OCI-LY3 (cell line): ENCODE data around the gene LRRC7.

ENCODE experiments used
- H2AFZ ChIP-seq: fragments of 200-600, 300-600 bp; shearing (Covaris generic); 2 replicates; pipeline ENCODE4 v1.6.0; 2014; ENCODE audit warnings: antibody characterized with exemption, low read depth, low read length
- H3K27ac ChIP-seq: fragments of 200-600, 300-600 bp; sonication (generic); 2 replicates; pipeline ENCODE4 v1.5.1; 2014; ENCODE audit warnings: mild to moderate bottlenecking, low read length, moderate library complexity, mixed read lengths
- H3K27me3 ChIP-seq: fragments of 200-600, 300-600 bp; sonication (generic); 2 replicates; pipeline ENCODE4 v1.6.1; 2014; ENCODE audit warnings: low read depth, low read length, mixed read lengths
- H3K36me3 ChIP-seq: fragments of 200-600, 300-600 bp; sonication (generic); replicated peaks from 2 replicates; pipeline ENCODE3; 2014; ENCODE audit warnings: low read depth, low read length, mixed read lengths
- H3K4me1 ChIP-seq: fragments of 300-600, 200-600 bp; sonication (generic); 2 replicates; pipeline ENCODE4 v1.6.1; 2014; ENCODE audit warnings: low read length, mixed read lengths
- H3K4me2 ChIP-seq: fragments of 200-600, 300-600 bp; sonication (generic); 2 replicates; pipeline ENCODE4 v1.6.1; 2014; ENCODE audit warnings: low read length, mixed read lengths
- H3K4me3 ChIP-seq: fragments of 300-600, 200-600 bp; sonication (generic); 2 replicates; pipeline ENCODE4 v1.5.1; 2014; ENCODE audit warnings: antibody characterized with exemption, mild to moderate bottlenecking, low read length, moderate library complexity
- H3K79me2 ChIP-seq: fragments of 300-600, 200-600 bp; shearing (Covaris generic); 2 replicates; pipeline ENCODE4 v1.6.1; 2014; ENCODE audit warnings: mild to moderate bottlenecking, low read length, mixed read lengths
- H3K9ac ChIP-seq: fragments of 300-600, 200-600 bp; shearing (Covaris generic); 2 replicates; pipeline ENCODE4 v1.6.0; 2014; ENCODE audit warnings: mild to moderate bottlenecking, low read length, moderate library complexity
- H3K9me3 ChIP-seq: fragments of 200-600, 300-600 bp; shearing (Covaris generic); 2 replicates; pipeline ENCODE4 v1.6.1; 2014; ENCODE audit warnings: low read length, mixed read lengths; ENCODE audit not compliant: insufficient read depth
- H4K20me1 ChIP-seq: fragments of 200-600, 300-600 bp; sonication (generic); 2 replicates; pipeline ENCODE4 v1.6.1; 2016; ENCODE audit warnings: low read length, mixed read lengths; ENCODE audit not compliant: insufficient read depth
- EZH2phosphoT487 ChIP-seq: fragments of 200-600 bp; shearing (Covaris generic); IDR thresholded peaks from 2 replicates; pipeline ENCODE4 v1.6.1; 2018; ENCODE audit warnings: antibody characterized with exemption, mixed run types, low read depth
- TF ChIP-seq, protein P1 (sequence below): fragments of 200-600, 300-600 bp; sonication (generic); IDR thresholded peaks from 2 replicates; pipeline ENCODE4 v1.5.1; 2014; ENCODE audit warnings: antibody characterized with exemption, low read length, low read depth

LRRC7 gene

GRCh38 chr1:70140894-70141293, 573.2 kb downstream of the LRRC7 start:
- H4K20me1 ChIP-seq: no peaks in the 10 kb centered on the region
- H3K79me2 ChIP-seq: no peaks in the 10 kb centered on the region
- no peaks in the 10 kb centered on the region for H3K4me1 ChIP-seq
- H2AFZ ChIP-seq: no peak overlapping the region
- no peaks in the 10 kb centered on the region for H3K9me3 ChIP-seq
- H3K27me3 ChIP-seq: no peaks in the 10 kb centered on the region
- H3K9ac ChIP-seq: no peak overlapping the region
- H3K4me3 ChIP-seq: no peak overlapping the region
- no peak overlapping the region for H3K4me2 ChIP-seq
- H3K36me3 ChIP-seq: no peaks in the 10 kb centered on the region
- TF ChIP-seq, protein P1, sequence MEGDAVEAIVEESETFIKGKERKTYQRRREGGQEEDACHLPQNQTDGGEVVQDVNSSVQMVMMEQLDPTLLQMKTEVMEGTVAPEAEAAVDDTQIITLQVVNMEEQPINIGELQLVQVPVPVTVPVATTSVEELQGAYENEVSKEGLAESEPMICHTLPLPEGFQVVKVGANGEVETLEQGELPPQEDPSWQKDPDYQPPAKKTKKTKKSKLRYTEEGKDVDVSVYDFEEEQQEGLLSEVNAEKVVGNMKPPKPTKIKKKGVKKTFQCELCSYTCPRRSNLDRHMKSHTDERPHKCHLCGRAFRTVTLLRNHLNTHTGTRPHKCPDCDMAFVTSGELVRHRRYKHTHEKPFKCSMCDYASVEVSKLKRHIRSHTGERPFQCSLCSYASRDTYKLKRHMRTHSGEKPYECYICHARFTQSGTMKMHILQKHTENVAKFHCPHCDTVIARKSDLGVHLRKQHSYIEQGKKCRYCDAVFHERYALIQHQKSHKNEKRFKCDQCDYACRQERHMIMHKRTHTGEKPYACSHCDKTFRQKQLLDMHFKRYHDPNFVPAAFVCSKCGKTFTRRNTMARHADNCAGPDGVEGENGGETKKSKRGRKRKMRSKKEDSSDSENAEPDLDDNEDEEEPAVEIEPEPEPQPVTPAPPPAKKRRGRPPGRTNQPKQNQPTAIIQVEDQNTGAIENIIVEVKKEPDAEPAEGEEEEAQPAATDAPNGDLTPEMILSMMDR: no peak
- TF ChIP-seq EZH2phosphoT487: no peak
- H3K27ac ChIP-seq: no peak overlapping the region

DNA sequence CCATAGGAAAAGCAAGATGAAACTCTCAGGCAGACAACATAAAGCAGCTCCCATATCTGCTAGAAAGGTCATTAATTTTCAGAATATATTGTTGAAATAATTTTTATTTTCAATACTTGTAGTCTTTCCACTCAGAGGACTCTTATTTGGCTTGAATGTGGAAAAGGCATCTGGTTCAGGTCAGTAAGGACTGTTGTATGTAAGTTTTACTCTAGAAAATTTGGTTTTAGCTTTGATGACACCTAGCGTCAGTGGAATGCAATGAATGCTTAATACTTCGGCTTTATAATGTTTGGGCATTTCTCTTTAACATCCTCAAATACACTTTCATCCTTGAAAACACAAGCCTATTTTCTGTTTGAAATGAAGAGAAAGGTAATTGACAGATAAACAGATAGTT, 574.4 kb downstream of the LRRC7 start:
- Histone ChIP-seq H3K4me1 (no peaks in the 10 kb centered on the region), H3K9me3 (no peaks in the 10 kb centered on the region), H3K27me3 (no peaks in the 10 kb centered on the region), H3K36me3 (no peaks in the 10 kb centered on the region), H4K20me1 (no peaks in the 10 kb centered on the region), H3K4me3 (no peak overlapping the region), H2AFZ (no peak overlapping the region), H3K9ac (no peak overlapping the region), H3K79me2 (no peaks in the 10 kb centered on the region), H3K4me2 (no peak overlapping the region), H3K27ac (no peak overlapping the region)
- TF ChIP-seq, protein P1: no peak
- no peak for TF ChIP-seq EZH2phosphoT487

DNA sequence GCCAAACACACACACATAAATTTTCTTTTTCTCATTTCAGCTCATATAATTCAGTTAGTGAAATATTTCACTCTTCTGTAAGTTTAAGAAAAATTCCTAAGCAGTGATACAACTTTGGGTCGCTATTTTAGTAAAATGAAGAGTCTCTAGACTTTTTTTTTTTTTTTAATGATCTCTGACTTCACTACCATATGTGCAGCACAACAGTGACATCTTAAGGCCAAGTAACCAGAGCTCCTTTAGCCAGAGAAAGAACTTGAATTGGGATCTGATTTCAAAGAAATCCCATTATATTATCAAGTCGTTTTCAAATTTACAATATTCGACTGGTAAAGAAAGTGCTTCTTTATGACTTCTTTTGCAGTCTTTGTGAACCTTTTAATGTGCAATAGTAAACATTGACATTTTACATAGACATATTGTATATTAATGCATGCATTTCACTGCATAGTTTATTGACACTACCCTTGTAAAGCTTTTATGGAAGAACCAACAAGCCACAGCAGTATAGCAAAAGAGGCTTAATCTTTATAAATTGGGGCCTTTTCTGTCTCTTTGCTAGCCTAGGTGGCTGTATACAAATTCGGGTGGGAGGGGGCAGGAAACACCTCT, 575.4 kb downstream of the LRRC7 start:
- Histone ChIP-seq H3K9ac (no peak overlapping the region), H3K36me3 (no peaks in the 10 kb centered on the region), H3K4me3 (no peak overlapping the region), H3K9me3 (no peaks in the 10 kb centered on the region), H3K79me2 (no peaks in the 10 kb centered on the region), H3K4me1 (no peaks in the 10 kb centered on the region), H3K27ac (no peak overlapping the region), H3K27me3 (no peaks in the 10 kb centered on the region), H3K4me2 (no peak overlapping the region), H2AFZ (no peak overlapping the region), H4K20me1 (no peaks in the 10 kb centered on the region)
- TF ChIP-seq, protein P1: no peak; the same call in 1 of the 2 replicates
- TF ChIP-seq EZH2phosphoT487: no peak

- no peak for TF ChIP-seq EZH2phosphoT487
- Histone ChIP-seq H4K20me1 (no peaks in the 10 kb centered on the region), H3K4me3 (no peak overlapping the region), H3K4me1 (no peaks in the 10 kb centered on the region), H3K79me2 (no peaks in the 10 kb centered on the region), H3K27ac (no peak overlapping the region), H3K36me3 (no peaks in the 10 kb centered on the region), H3K9me3 (no peaks in the 10 kb centered on the region), H3K4me2 (no peak overlapping the region), H2AFZ (no peak overlapping the region), H3K27me3 (no peaks in the 10 kb centered on the region), H3K9ac (no peak overlapping the region)
These were observed 578.8 kb downstream of the LRRC7 start for GRCh38 chr1:70146488-70146887.
